ENCODE measurements around the gene LRRC74A.

- TF ChIP-seq CTCF (optimal IDR thresholded peaks at IDR 0.05 in 1 of 3, IDR thresholded peaks at IDR 0.05 in 1 of 3, conservative IDR thresholded peaks at IDR 0.05 in 1 of 3; ENCODE audit: extremely low read depth in 1 of 3, insufficient read depth in 2 of 3, low read length in 3 of 3): no peak
- no peak for TF ChIP-seq EZH2 (IDR thresholded peaks at IDR 0.05; ENCODE audit: low read length)
Observed at GRCh38 chr14:76778546-76779215, 47.5 kb upstream of the LRRC74A start.

Data from keratinocyte (primary cell).